Stimulated activated naive B cell treated with anti-CD40 and anti-IgM and Interleukin-4, amounts not matched to agents 10 μg/mL and 1 μg/mL and 100 μg/mL, for 72 hours (primary cell): ENCODE measurements around the gene NCR2.

ENCODE experiments used
- ATAC-seq, 2 donors: fragments of 150-1000 bp; cut with Tn5 transposase; replicated peaks; 2 replicates each; pipeline ENCODE4 v1.10.0; 2021; ENCODE audit warnings: moderate library complexity in 1 of 2
- DNase-seq: peaks from one replicate; pipeline ENCODE4 v3.0.0; 2021
- H3K27ac Mint-ChIP-seq: one replicate; pipeline ENCODE4 v1.8.0; 2022; ENCODE audit warnings: mild to moderate bottlenecking, mixed read lengths
- H3K27me3 Mint-ChIP-seq, 2 donors: one replicate each; pipeline ENCODE4 v1.8.0; 2022; ENCODE audit warnings: mixed read lengths in 2 of 2
- H3K36me3 Mint-ChIP-seq, 2 donors: one replicate each; pipeline ENCODE4 v1.8.0; 2022; ENCODE audit warnings: mixed read lengths in 2 of 2, mild to moderate bottlenecking in 1 of 2
- H3K4me1 Mint-ChIP-seq, 2 donors: one replicate each; pipeline ENCODE4 v1.8.0; 2022; ENCODE audit warnings: mixed read lengths in 2 of 2, mild to moderate bottlenecking in 1 of 2
- H3K4me3 Mint-ChIP-seq, 2 donors: one replicate each; pipeline ENCODE4 v1.8.0; 2022; ENCODE audit warnings: mild to moderate bottlenecking in 2 of 2, mixed read lengths in 2 of 2, moderate library complexity in 1 of 2
- H3K9me3 Mint-ChIP-seq, 2 donors: one replicate each; pipeline ENCODE4 v1.8.0; 2022; ENCODE audit warnings: mixed read lengths in 2 of 2, mild to moderate bottlenecking in 1 of 2

Gene NCR2

DNA sequence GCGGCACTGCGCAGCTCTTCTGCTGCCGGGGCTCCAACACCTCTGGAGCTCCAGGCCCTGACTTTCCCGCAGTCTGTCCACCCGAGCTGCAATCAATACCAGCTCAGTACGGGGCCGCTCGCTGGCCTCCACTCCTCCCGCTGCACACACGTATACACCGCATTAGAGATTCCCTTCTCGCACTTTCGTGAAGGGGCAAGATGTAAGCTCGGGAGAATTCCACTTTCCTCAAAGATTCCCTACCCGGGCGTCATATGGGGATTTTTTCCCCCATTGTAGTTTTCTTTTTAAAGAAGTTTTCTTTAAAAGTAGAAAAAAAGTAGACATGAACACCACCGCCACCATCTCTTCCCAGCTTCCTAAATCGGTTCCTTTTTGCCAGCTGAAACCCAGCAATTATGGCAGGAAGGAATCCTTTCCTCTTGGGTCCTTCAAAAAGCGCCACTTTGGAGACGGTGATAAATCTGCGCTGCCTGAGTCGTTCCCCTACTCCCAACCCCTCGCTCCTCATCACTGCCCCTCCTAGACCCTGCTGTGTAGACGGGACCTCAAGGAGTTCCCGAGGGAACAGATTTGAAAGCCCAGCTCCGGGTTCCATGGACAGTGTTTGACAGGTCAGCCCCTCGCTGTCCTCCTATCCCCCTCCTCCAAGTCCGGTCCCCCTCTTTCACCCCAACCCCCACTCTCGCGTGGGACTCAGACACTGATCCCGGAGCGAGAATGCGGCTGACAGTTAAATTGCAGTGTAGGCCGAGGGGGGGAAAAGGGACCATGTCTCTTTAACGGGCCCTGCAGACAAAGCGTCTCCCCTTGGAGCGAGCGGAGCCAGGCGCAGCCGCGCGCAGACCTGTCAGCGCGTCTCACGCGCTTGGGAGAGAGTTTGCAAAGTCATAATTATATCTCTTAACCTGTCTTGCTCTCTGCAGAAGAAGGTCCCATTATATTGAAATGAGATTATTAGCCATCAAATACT lies 39.5 kb downstream of the NCR2 start:
- ATAC-seq (no peak), DNase-seq (no peak)
- H3K4me1 Mint-ChIP-seq = peaks cover 37 to 50% of the 10 kb centered on the region in 2 donors
- H3K36me3 Mint-ChIP-seq = peaks cover 0 to 2% of the 10 kb centered on the region in 2 donors
- H3K27ac Mint-ChIP-seq = peak overlapping the region; percentile 68
- H3K4me3 Mint-ChIP-seq = peak overlapping the region; percentile 60 to 78
- no peaks in the 10 kb centered on the region for H3K9me3 Mint-ChIP-seq
- H3K27me3 Mint-ChIP-seq = peaks cover 79 to 92% of the 10 kb centered on the region in 2 donors

DNA sequence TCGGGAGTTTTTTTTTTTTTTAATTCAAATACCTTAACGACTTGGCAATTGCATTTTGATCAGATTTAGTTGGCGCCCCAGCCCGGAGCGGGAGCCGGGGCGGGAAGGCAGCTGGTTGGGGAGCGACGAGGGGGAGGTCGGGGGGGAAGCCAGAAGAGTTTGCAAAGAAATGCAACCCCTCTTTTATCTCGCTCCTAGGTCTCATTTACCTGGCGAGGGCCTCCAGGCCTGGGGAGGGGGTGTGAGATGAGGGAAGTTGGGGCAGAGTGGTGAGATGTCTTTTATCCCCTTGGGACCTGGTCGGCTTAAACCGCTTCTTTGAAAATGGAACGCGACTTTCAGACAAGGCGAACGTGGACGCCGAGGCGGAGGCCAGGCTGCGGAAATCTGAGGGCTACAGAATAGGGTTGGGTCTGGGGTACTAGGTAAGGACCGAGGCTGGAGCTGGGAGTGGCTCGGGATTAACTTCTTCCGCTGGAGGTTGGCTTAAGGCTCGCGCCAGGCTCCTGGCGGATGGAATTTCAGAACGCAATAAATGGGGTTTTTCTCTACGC lies 40.3 kb downstream of the NCR2 start:
- no peak for DNase-seq
- Mint-ChIP-seq H3K27ac (peak overlapping the region; percentile 37), H3K9me3 (no peaks in the 10 kb centered on the region), H3K36me3 (peaks cover 0 to 2% of the 10 kb centered on the region in 2 donors), H3K4me3 (peak overlapping the region in 1 of 2 donors; percentile 78), H3K4me1 (peaks cover 34 to 46% of the 10 kb centered on the region in 2 donors), H3K27me3 (peaks cover 74 to 86% of the 10 kb centered on the region in 2 donors)
- no peak for ATAC-seq

DNA sequence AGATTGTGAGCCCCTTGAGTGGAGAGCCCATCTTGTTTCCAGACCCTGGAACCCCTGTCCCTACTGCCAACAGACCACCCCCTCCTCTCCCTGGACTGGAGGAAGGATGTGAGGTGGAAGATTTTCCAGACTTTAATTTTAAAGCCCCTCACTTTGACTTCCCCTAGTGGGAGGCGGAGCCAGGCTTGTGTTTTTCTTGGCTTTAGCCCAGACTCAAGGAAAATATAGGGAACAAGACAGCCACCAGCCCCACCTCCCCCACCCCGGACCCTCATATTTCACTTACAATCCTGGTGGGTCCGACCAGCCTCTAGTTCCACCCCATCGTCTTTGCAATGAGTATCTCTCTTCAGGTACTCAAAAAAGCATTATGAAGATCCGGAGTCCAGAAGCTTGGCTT lies 40.8 kb downstream of the NCR2 start:
- DNase-seq (no peak), ATAC-seq (no peak)
- no peak overlapping the region for H3K4me3 Mint-ChIP-seq
- peaks cover 0 to 2% of the 10 kb centered on the region in 2 donors for H3K36me3 Mint-ChIP-seq
- peaks cover 71 to 80% of the 10 kb centered on the region in 2 donors for H3K27me3 Mint-ChIP-seq
- peaks cover 33 to 43% of the 10 kb centered on the region in 2 donors for H3K4me1 Mint-ChIP-seq
- no peak overlapping the region for H3K27ac Mint-ChIP-seq
- H3K9me3 Mint-ChIP-seq = no peaks in the 10 kb centered on the region

DNA sequence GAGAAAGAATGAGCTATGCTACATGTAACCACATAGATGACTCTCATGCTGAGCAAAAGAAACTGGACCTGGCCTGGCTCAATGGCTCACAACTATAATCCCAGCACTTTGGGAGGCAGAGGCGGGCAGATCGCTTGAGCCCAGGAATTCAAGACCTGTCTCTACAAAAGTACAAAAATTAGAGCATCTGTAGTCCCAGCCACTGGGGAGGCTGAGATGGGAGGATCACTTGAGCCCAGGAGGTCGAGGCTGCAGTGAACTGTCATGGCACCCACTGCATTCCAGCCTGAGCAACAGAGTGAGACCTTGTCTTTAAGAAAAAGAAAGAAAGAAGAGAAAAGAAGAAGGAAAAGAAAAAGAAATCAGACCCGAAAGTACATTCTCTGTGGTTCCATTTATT lies 41.7 kb downstream of the NCR2 start:
- Mint-ChIP-seq H3K9me3 (no peaks in the 10 kb centered on the region), H3K27me3 (peaks cover 69 to 79% of the 10 kb centered on the region in 2 donors), H3K27ac (no peak overlapping the region), H3K4me1 (peaks cover 26 to 34% of the 10 kb centered on the region in 2 donors), H3K4me3 (no peak overlapping the region), H3K36me3 (no peaks in the 10 kb centered on the region)
- ATAC-seq = no peak
- DNase-seq = no peak

DNA sequence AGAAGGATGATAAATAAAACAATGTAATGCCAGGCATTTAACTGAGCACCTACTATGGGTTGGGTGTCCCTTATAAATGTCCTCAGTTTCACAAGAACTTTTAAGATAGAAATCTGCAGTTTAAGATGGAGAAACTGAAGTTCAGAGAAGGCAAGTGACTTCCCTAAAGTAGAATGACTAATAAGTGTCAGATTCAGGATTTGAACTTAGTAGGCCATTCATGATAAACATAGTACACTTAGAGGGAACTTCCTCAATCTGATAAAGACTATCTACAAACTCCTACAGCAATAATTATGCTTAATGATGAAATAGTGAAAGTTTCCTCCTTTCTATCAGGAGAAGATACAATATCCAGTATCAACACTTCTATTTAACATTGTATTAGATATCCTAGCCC lies 43.9 kb downstream of the NCR2 start:
- peaks cover 66 to 76% of the 10 kb centered on the region in 2 donors for H3K27me3 Mint-ChIP-seq
- peaks cover 13 to 15% of the 10 kb centered on the region in 2 donors for H3K4me1 Mint-ChIP-seq
- no peak overlapping the region for H3K27ac Mint-ChIP-seq
- no peaks in the 10 kb centered on the region for H3K36me3 Mint-ChIP-seq
- ATAC-seq (peak in 1 of 2 donors; percentile 60), DNase-seq (no peak)
- no peaks in the 10 kb centered on the region for H3K9me3 Mint-ChIP-seq
- no peak overlapping the region for H3K4me3 Mint-ChIP-seq

DNA sequence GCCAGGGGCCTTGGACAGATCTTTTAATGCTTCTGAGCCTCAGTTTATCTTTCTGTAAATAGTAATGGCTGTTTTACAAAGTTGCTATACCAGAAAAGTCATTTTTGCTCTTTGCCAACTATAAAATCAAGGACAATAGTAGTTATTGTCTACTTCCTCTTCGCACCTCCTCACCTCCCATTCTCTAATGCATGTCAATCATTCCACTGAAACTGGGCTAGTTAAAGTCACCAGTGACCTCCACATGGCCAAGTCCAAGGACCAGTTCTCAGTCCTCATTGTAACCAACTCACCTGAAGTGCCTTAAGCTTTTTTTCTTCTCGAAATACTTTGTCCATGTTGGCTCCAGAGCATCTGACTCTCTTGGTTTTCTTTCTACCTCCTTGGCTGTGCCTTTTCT lies 51.2 kb downstream of the NCR2 start:
- H3K27ac Mint-ChIP-seq = no peak overlapping the region
- no peaks in the 10 kb centered on the region for H3K4me1 Mint-ChIP-seq
- no peaks in the 10 kb centered on the region for H3K36me3 Mint-ChIP-seq
- H3K27me3 Mint-ChIP-seq = peaks cover 46 to 47% of the 10 kb centered on the region in 2 donors
- no peaks in the 10 kb centered on the region for H3K9me3 Mint-ChIP-seq
- no peak for DNase-seq
- H3K4me3 Mint-ChIP-seq = no peak overlapping the region
- ATAC-seq = no peak

DNA sequence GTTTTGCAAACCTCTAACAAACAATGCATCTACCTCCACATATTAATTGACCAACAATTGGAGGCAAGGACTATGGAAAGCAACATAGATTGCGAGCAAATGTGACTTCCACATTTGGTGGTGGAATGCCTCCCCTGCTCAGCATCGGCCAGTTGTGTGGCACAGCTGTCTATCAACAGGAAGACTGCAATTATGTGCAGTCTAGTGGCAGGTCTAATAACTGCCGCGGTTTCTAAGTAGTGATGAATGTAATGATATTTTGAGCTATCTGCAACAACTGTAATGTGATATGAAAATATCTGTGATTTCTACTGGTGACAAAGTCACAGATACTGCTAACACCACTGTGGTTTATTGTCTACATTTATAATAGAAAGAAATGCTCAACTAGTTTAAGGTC lies 56.8 kb downstream of the NCR2 start:
- Mint-ChIP-seq H3K9me3 (peaks cover 18 to 27% of the 10 kb centered on the region in 2 donors), H3K4me1 (no peaks in the 10 kb centered on the region), H3K27me3 (peaks cover 41 to 50% of the 10 kb centered on the region in 2 donors), H3K36me3 (peaks cover 5 to 12% of the 10 kb centered on the region in 2 donors), H3K27ac (no peak overlapping the region), H3K4me3 (no peak overlapping the region)
- no peak for ATAC-seq
- DNase-seq = no peak

DNA sequence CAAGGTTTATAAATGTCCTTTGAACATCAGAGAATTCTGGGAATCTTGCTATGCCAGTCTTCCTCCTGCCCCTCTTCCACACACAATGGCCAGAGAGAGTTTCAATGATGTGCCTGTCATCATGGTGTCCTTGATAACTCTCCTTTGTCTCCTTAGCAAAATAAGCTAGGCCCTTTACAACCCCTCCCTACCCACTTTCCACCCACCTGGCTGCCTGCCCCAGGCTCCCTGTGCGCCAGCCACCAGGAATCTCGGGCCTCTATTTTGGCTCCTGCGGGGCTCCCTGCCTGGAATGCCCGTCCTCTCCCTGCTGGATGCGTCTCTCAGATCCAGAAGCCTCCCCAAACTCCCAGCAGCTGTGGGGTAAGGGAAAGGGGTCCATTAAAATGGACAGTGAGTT lies 60.9 kb downstream of the NCR2 start:
- H3K27ac Mint-ChIP-seq = no peak overlapping the region
- no peak for ATAC-seq
- DNase-seq = no peak
- H3K36me3 Mint-ChIP-seq = peaks cover 5 to 12% of the 10 kb centered on the region in 2 donors
- no peaks in the 10 kb centered on the region for H3K4me1 Mint-ChIP-seq
- H3K27me3 Mint-ChIP-seq = peaks cover 42 to 65% of the 10 kb centered on the region in 2 donors
- H3K4me3 Mint-ChIP-seq = no peak overlapping the region
- H3K9me3 Mint-ChIP-seq = peaks cover 18 to 27% of the 10 kb centered on the region in 2 donors

DNA sequence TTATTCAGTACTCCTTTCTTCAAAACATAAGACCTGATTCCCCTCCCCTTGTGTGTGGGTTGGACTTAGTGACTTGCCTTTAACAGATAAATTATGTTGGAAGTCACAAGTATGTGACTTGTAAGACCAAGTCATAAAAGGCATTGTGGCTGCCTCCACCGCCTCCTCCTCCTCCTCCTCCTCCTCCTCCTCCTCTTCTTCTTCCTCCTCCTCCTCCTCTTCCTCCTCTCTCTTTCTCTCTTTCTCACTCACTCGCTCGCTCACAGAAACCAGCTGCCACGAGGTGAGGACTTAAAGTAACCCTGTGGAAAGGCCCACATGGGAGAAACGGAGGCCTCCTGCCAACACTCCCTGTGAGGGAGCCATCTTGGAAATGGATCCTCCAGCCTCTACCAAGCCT lies 64.0 kb downstream of the NCR2 start:
- DNase-seq = no peak
- Mint-ChIP-seq H3K36me3 (peaks cover 0 to 15% of the 10 kb centered on the region in 2 donors), H3K9me3 (peaks cover 11 to 22% of the 10 kb centered on the region in 2 donors), H3K4me1 (no peaks in the 10 kb centered on the region), H3K27ac (no peak overlapping the region), H3K27me3 (peaks cover 53 to 55% of the 10 kb centered on the region in 2 donors), H3K4me3 (no peak overlapping the region)
- ATAC-seq = no peak
